Measurements from ENCODE around the gene CLSTN2. TPM values are rescaled to one million over a fixed set of nuclear protein-coding genes. Genes with fewer than 3 reads are reported as not detected.

CLSTN2 gene
- total and polyA plus RNA-seq, 2 of the 13 experiments (the other 11 are each of a cell fraction or from before 2014, with no cell fraction given) = not detected

DNA sequence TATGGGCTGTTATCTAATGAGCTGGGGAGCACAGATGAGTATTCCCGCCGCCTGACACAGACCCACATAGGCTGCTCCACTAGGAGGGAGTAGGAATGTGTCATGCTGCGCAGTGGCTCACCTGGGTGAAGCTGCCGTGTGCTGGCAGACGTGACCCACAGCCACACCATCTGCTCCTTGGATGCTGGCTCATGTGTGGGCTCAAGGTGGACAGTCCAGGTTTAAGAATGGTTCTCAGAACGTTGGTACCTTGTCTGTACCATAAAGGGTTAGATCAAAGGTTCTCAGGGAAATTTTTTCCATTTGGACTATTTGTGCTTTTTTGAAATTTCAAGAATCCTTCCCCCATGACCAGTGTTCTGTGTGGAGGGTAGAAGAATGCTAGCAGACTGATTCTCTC is 403.9 kb downstream of the CLSTN2 start:
- no peak for ATAC-seq
- no peaks in the 10 kb centered on the region for H3K79me2 ChIP-seq (ENCODE audit: insufficient read depth, low read length)
- H3K4me3 ChIP-seq (replicated peaks in 1 of 3; ENCODE audit: insufficient read depth in 1 of 3, low read depth in 2 of 3, low read length in 3 of 3) = no peak overlapping the region
- H4K20me1 ChIP-seq (ENCODE audit: insufficient read depth, low read length) = no peaks in the 10 kb centered on the region
- no peak for DNase-seq (ENCODE audit: low spot score)
- no peak overlapping the region for H3K27ac ChIP-seq (ENCODE audit: extremely low read length, insufficient read depth, low read length)
- no peak overlapping the region for H2AFZ ChIP-seq (ENCODE audit: low read length)
- H3K9ac ChIP-seq (ENCODE audit: insufficient read depth, low read depth, low read length) = no peak overlapping the region
- no peaks in the 10 kb centered on the region for H3K36me3 ChIP-seq (replicated peaks in 1 of 2; ENCODE audit: control insufficient read depth in 1 of 2, insufficient read depth in 2 of 2, low read length in 2 of 2)
- ChIA-PET CTCF (ENCODE audit: low intra/inter-chr PET ratio, low total read pairs) (no interaction called here), POLR2A (no interaction called here)
- intact Hi-C loops (cut with micrococcal nuclease; ENCODE audit: unreplicated experiment) (no loop called here), in situ Hi-C loops (cut with HindIII; ENCODE audit: extremely low pct_ligation_motif_present, low pct_unique_long_range_greater_than_20kb) (no loop called here)
- no peak overlapping the region for H3K4me2 ChIP-seq (ENCODE audit: low read depth, low read length)
- no TSS peak for BruUV-seq (replicated peaks)
- no peak for FAIRE-seq
- TF ChIP-seq YEATS4 (CRISPR knock-in tag; IDR thresholded peaks at IDR 0.05; ENCODE audit: borderline replicate concordance) (no peak), SKI (IDR thresholded peaks at IDR 0.05; ENCODE audit: partially characterized antibody) (no peak)
- TF ChIP-seq, protein P1, sequence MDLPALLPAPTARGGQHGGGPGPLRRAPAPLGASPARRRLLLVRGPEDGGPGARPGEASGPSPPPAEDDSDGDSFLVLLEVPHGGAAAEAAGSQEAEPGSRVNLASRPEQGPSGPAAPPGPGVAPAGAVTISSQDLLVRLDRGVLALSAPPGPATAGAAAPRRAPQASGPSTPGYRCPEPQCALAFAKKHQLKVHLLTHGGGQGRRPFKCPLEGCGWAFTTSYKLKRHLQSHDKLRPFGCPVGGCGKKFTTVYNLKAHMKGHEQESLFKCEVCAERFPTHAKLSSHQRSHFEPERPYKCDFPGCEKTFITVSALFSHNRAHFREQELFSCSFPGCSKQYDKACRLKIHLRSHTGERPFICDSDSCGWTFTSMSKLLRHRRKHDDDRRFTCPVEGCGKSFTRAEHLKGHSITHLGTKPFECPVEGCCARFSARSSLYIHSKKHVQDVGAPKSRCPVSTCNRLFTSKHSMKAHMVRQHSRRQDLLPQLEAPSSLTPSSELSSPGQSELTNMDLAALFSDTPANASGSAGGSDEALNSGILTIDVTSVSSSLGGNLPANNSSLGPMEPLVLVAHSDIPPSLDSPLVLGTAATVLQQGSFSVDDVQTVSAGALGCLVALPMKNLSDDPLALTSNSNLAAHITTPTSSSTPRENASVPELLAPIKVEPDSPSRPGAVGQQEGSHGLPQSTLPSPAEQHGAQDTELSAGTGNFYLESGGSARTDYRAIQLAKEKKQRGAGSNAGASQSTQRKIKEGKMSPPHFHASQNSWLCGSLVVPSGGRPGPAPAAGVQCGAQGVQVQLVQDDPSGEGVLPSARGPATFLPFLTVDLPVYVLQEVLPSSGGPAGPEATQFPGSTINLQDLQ (CRISPR knock-in tag; IDR thresholded peaks at IDR 0.05) = no peak
- no peaks in the 10 kb centered on the region for H3K27me3 ChIP-seq (ENCODE audit: control insufficient read depth in 1 of 2, insufficient read depth in 2 of 2, low read length in 2 of 2)
- H3K9me3 ChIP-seq (ENCODE audit: low read length) = no peaks in the 10 kb centered on the region
- WGBS (ENCODE audit: low lambda C conversion rate) = 0% methylated on average over 1 of the region's 6 CpGs
- H3K4me1 ChIP-seq (ENCODE audit: insufficient read depth, low read length) = no peaks in the 10 kb centered on the region

DNA sequence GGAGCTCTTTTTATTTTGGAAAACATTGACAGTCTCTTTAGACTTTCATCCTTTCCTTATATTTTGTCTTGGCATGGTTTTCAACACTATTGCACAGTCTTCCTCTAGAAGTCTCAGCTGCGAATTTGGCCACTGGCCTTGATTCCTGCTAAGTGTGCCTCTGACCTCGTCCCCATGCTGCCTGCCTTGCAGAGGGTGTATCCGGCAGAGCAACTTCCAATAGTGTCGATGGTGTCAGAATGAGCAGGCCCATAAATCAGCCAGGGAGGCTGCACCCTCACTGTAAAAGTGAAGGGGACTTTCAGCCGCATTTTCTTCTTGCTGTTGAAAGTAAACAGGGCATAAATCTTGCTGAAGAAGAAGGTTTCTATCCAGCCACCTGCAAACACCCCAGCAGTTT is 406.2 kb downstream of the CLSTN2 start:
- no peak overlapping the region for H2AFZ ChIP-seq (ENCODE audit: low read length)
- ATAC-seq = no peak
- no peaks in the 10 kb centered on the region for H3K79me2 ChIP-seq (ENCODE audit: insufficient read depth, low read length)
- H4K20me1 ChIP-seq (ENCODE audit: insufficient read depth, low read length) = no peaks in the 10 kb centered on the region
- intact Hi-C loops (cut with micrococcal nuclease; ENCODE audit: unreplicated experiment) (no loop called here), in situ Hi-C loops (cut with HindIII; ENCODE audit: extremely low pct_ligation_motif_present, low pct_unique_long_range_greater_than_20kb) (no loop called here)
- no peaks in the 10 kb centered on the region for H3K36me3 ChIP-seq (replicated peaks in 1 of 2; ENCODE audit: control insufficient read depth in 1 of 2, insufficient read depth in 2 of 2, low read length in 2 of 2)
- H3K4me1 ChIP-seq (ENCODE audit: insufficient read depth, low read length) = no peaks in the 10 kb centered on the region
- ChIA-PET CTCF (ENCODE audit: low intra/inter-chr PET ratio, low total read pairs) (no interaction called here), POLR2A (no interaction called here)
- H3K9me3 ChIP-seq (ENCODE audit: low read length) = no peaks in the 10 kb centered on the region
- no peak for FAIRE-seq
- H3K9ac ChIP-seq (ENCODE audit: insufficient read depth, low read depth, low read length) = no peak overlapping the region
- 30% methylated on average over 5 of the region's 5 CpGs for WGBS (ENCODE audit: low lambda C conversion rate)
- H3K27ac ChIP-seq (ENCODE audit: extremely low read length, insufficient read depth, low read length) = no peak overlapping the region
- BruUV-seq (replicated peaks) = no TSS peak
- H3K27me3 ChIP-seq (ENCODE audit: control insufficient read depth in 1 of 2, insufficient read depth in 2 of 2, low read length in 2 of 2) = no peaks in the 10 kb centered on the region
- H3K4me2 ChIP-seq (ENCODE audit: low read depth, low read length) = no peak overlapping the region
- H3K4me3 ChIP-seq (replicated peaks in 1 of 3; ENCODE audit: insufficient read depth in 1 of 3, low read depth in 2 of 3, low read length in 3 of 3) = no peak overlapping the region
- DNase-seq (ENCODE audit: low spot score) = no peak
- TF ChIP-seq, protein P2, sequence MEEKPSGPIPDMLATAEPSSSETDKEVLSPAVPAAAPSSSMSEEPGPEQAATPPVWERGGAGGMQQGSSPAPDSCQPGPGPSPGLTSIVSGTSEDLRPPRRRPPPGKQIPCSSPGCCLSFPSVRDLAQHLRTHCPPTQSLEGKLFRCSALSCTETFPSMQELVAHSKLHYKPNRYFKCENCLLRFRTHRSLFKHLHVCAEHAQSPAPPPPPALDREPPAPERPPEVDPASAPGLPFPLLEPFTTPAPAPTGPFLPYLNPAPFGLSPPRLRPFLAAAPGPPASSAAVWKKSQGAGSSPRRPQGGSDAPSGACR (CRISPR knock-in tag; IDR thresholded peaks at IDR 0.05) = no peak
- TF ChIP-seq, protein P3, sequence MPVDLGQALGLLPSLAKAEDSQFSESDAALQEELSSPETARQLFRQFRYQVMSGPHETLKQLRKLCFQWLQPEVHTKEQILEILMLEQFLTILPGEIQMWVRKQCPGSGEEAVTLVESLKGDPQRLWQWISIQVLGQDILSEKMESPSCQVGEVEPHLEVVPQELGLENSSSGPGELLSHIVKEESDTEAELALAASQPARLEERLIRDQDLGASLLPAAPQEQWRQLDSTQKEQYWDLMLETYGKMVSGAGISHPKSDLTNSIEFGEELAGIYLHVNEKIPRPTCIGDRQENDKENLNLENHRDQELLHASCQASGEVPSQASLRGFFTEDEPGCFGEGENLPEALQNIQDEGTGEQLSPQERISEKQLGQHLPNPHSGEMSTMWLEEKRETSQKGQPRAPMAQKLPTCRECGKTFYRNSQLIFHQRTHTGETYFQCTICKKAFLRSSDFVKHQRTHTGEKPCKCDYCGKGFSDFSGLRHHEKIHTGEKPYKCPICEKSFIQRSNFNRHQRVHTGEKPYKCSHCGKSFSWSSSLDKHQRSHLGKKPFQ (CRISPR knock-in tag; IDR thresholded peaks at IDR 0.05; ENCODE audit: insufficient replicate concordance) = no peak
- TF ChIP-seq ZNF577 (CRISPR knock-in tag; IDR thresholded peaks at IDR 0.05; ENCODE audit: borderline replicate concordance, low read depth) (no peak), CREM (IDR thresholded peaks at IDR 0.05) (no peak), CREM (CRISPR knock-in tag; IDR thresholded peaks at IDR 0.05) (no peak), HHEX (CRISPR knock-in tag; IDR thresholded peaks at IDR 0.05) (no peak), NFIB (CRISPR knock-in tag; IDR thresholded peaks at IDR 0.05; ENCODE audit: borderline replicate concordance) (no peak), STAG1 (CRISPR knock-in tag; IDR thresholded peaks at IDR 0.05) (no peak), FOXO1 (CRISPR knock-in tag; IDR thresholded peaks at IDR 0.05) (no peak)
- TF ChIP-seq, protein P4, sequence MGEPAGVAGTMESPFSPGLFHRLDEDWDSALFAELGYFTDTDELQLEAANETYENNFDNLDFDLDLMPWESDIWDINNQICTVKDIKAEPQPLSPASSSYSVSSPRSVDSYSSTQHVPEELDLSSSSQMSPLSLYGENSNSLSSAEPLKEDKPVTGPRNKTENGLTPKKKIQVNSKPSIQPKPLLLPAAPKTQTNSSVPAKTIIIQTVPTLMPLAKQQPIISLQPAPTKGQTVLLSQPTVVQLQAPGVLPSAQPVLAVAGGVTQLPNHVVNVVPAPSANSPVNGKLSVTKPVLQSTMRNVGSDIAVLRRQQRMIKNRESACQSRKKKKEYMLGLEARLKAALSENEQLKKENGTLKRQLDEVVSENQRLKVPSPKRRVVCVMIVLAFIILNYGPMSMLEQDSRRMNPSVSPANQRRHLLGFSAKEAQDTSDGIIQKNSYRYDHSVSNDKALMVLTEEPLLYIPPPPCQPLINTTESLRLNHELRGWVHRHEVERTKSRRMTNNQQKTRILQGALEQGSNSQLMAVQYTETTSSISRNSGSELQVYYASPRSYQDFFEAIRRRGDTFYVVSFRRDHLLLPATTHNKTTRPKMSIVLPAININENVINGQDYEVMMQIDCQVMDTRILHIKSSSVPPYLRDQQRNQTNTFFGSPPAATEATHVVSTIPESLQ (CRISPR knock-in tag; conservative IDR thresholded peaks at IDR 0.05) = no peak
